Small intestine (tissue), 7 donors: ENCODE measurements around the gene MTSS2. TPM values are rescaled to one million over a fixed set of nuclear protein-coding genes. Genes with fewer than 3 reads are reported as not detected.
A peak's percentile ranks its signal among the peaks of the same experiment; 100 is the strongest.

ENCODE experiments used
- DNase-seq, 2 donors: peaks; one replicate each; pipeline versions ENCODE4 v3.0.0 to v3.0.0-alpha.2; 2013
- FAIRE-seq: peaks from 2 replicates; lab custom pipeline; 2012; peaks lifted over from hg19 to GRCh38; lab: Jason Lieb, UNC
- H3K27ac ChIP-seq, 3 donors: one replicate each; pipeline ENCODE4 v1.5.1; 2013; ENCODE audit warnings: low read length in 2 of 3, mild to moderate bottlenecking in 2 of 3, control low read depth in 1 of 3, inconsistent platforms in 1 of 3, low read depth in 1 of 3, moderate library complexity in 1 of 3
- H3K27me3 ChIP-seq, 3 donors: one replicate each; pipeline ENCODE4 v1.6.1; 2013; ENCODE audit warnings: low read length in 3 of 3, inconsistent platforms in 1 of 3; ENCODE audit not compliant: control insufficient read depth in 3 of 3, insufficient read depth in 3 of 3
- H3K36me3 ChIP-seq, 3 donors: one replicate each; pipeline ENCODE4 v1.6.1; 2013; ENCODE audit warnings: low read length in 3 of 3, inconsistent platforms in 1 of 3, low read depth in 1 of 3, mild to moderate bottlenecking in 1 of 3, moderate library complexity in 1 of 3; ENCODE audit not compliant: control insufficient read depth in 3 of 3, insufficient read depth in 2 of 3
- H3K4me1 ChIP-seq, 3 donors: one replicate each; pipeline ENCODE4 v1.6.1; 2013; ENCODE audit warnings: low read length in 2 of 3, inconsistent platforms in 1 of 3, low read depth in 1 of 3, mild to moderate bottlenecking in 1 of 3, moderate library complexity in 1 of 3; ENCODE audit not compliant: control insufficient read depth in 3 of 3, insufficient read depth in 2 of 3
- H3K4me3 ChIP-seq, 3 donors: one replicate each; pipeline ENCODE4 v1.5.1; 2013; ENCODE audit warnings: low read length in 3 of 3, control low read depth in 1 of 3, inconsistent platforms in 1 of 3, low read depth in 1 of 3, mild to moderate bottlenecking in 1 of 3, moderate library complexity in 1 of 3
- H3K9me3 ChIP-seq, 2 donors: one replicate each; pipeline ENCODE4 v1.6.1; 2013; ENCODE audit warnings: low read depth in 1 of 2, low read length in 1 of 2; ENCODE audit not compliant: control insufficient read depth in 2 of 2, insufficient read depth in 1 of 2
- WGBS, 3 donors: extraction: QIAGEN DNeasy Blood & Tissue Kit; methylation state at CpG; one replicate each; pipeline ENCODE4 v1.1.7; 2013; 5-methylcytosine and 5-hydroxymethylcytosine counted together
- polyA plus RNA-seq, 4 donors: library from polyadenylated mRNA; stranded (reverse) in 3 of 4; unstranded in 1 of 4; fragments of 200-250 nt in 3 of 4; fragments of 120-200 nt in 1 of 4; gene quantifications; one replicate each; pipeline versions ENCODE4 v1.2.1 to v1.2.3, GENCODE V29; 2013
- donor health status: healthy with polysubstance abuse.
- donor health status: control.
- donor health status: control.
- donor health status: Bipolar disorder and iron deficiency.
- donor health status: healthy.

Gene MTSS2
- polyA plus RNA-seq, 4 donors, result 2.9 to 15.2 (median 11.0) TPM

DNA sequence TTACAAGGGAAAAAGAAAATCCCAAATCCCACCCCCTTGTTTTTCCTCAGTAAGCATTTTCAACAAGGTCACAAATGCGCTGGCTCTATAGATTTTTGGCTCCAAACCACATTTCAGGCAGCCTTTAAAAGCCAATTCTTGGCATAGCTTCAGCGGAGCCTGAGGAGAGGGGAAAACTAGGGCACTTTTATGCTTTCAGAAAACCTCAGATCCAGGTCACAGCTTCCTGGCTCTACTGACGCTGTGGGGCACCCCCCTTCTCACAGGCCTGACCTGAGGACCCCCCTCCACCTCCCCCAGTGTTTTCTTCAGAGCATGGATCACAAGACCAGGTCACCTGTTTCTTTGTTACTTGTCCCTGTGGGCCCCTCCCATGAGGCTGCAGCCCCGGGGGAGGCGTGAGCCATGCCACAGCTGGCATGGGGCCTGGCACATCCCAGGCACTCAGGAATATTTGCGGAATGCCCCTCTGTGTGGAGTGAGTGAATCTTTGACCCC, 30.1 kb upstream of the MTSS2 start:
- Histone ChIP-seq H3K4me3 (no peak overlapping the region), H3K4me1 (peaks cover 0 to 19% (median 0%) of the 10 kb centered on the region in 3 donors), H3K36me3 (peaks cover 0 to 56% (median under 1%) of the 10 kb centered on the region in 3 donors), H3K27ac (peak overlapping the region in 2 of 3 donors; percentile 57 to 73), H3K9me3 (peaks cover 0 to 2% of the 10 kb centered on the region in 2 donors), H3K27me3 (no peaks in the 10 kb centered on the region)
- no peak for FAIRE-seq
- 69 to 82% (median 79%) methylated on average over 6 of the region's 6 CpGs for WGBS, 3 donors
- no peak for DNase-seq

- Histone ChIP-seq H3K4me3 (no peak overlapping the region), H3K4me1 (peaks cover 0 to 19% (median 0%) of the 10 kb centered on the region in 3 donors), H3K27me3 (no peaks in the 10 kb centered on the region), H3K9me3 (no peaks in the 10 kb centered on the region), H3K36me3 (peaks cover 0 to 56% (median 0%) of the 10 kb centered on the region in 3 donors), H3K27ac (peak overlapping the region in 2 of 3 donors; percentile 57 to 73)
- no peak for DNase-seq
- 66 to 92% (median 89%) methylated on average over 23 of the region's 23 CpGs for WGBS, 3 donors
- FAIRE-seq, result no peak
These were observed 29.4 kb upstream of the MTSS2 start for GRCh38 chr16:70715055-70715858.

- peak overlapping the region in 2 of 3 donors; percentile 57 to 73 for H3K27ac ChIP-seq
- peaks cover 0 to 57% (median 0%) of the 10 kb centered on the region in 3 donors for H3K36me3 ChIP-seq
- no peaks in the 10 kb centered on the region for H3K9me3 ChIP-seq
- H3K4me1 ChIP-seq, result peaks cover 0 to 19% (median 2%) of the 10 kb centered on the region in 3 donors
- FAIRE-seq, result no peak
- no peak for DNase-seq
- no peak overlapping the region for H3K4me3 ChIP-seq
- H3K27me3 ChIP-seq, result no peaks in the 10 kb centered on the region
- WGBS, 3 donors, result 87 to 96% (median 88%) methylated on average over 10 of the region's 10 CpGs
These were observed 28.8 kb upstream of the MTSS2 start for GRCh38 chr16:70714581-70715054.

DNA sequence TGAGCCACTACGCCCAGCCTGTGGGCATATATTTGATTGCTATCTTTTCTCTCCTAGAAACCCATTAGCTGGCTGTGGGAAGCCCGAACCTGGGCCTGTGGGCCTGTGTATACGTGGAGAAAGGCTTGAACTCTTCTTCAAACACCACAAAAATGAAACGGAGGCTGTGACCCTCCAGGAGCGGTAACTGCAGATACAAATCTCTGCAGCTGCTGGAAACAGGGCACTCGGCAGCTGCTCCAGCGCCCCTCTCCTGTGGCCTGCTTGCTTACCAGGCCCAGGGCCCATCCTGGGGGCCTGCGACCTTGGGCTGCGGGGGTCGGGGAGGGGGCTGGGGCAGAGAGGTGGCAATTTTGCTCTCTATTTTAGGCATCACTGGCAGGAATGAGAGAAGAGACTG, 28.0 kb upstream of the MTSS2 start:
- whole genome bisulfite sequencing, 3 donors, result 89 to 90% (median 90%) methylated on average over 10 of the region's 10 CpGs
- no peak overlapping the region for H3K4me3 ChIP-seq
- no peaks in the 10 kb centered on the region for H3K9me3 ChIP-seq
- H3K27me3 ChIP-seq, result no peaks in the 10 kb centered on the region
- H3K27ac ChIP-seq, result no peak overlapping the region
- DNase-seq (no peak), FAIRE-seq (no peak)
- H3K36me3 ChIP-seq, result peaks cover 0 to 61% (median 0%) of the 10 kb centered on the region in 3 donors
- peaks cover 0 to 19% (median 2%) of the 10 kb centered on the region in 3 donors for H3K4me1 ChIP-seq

DNA sequence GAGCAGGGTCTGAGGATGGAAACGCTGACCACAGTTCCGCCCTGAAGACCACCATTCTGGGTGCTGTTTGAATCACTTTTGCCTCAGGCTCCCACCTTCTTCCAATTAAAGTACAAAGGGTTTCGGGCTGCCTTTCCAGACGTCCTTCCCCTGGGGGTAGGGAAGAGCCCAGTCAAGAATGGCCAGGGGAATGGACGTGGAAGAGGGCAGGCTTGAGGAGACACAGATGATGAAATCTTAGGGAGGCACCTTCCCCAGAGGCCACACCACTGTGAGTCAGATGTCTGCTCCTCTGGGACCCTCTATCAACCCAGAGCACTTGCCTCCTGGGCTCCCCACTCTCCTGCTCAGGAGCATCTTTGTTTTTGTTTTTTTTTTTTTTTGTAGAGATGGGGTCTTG, 27.5 kb upstream of the MTSS2 start:
- H3K9me3 ChIP-seq, result no peaks in the 10 kb centered on the region
- H3K4me1 ChIP-seq, result peaks cover 0 to 19% (median 2%) of the 10 kb centered on the region in 3 donors
- H3K36me3 ChIP-seq, result peaks cover 0 to 62% (median 0%) of the 10 kb centered on the region in 3 donors
- no peak overlapping the region for H3K4me3 ChIP-seq
- FAIRE-seq, result no peak
- WGBS, 3 donors, result 70 to 94% (median 82%) methylated on average over 5 of the region's 5 CpGs
- H3K27me3 ChIP-seq, result no peaks in the 10 kb centered on the region
- DNase-seq, result no peak
- H3K27ac ChIP-seq, result no peak overlapping the region

DNA sequence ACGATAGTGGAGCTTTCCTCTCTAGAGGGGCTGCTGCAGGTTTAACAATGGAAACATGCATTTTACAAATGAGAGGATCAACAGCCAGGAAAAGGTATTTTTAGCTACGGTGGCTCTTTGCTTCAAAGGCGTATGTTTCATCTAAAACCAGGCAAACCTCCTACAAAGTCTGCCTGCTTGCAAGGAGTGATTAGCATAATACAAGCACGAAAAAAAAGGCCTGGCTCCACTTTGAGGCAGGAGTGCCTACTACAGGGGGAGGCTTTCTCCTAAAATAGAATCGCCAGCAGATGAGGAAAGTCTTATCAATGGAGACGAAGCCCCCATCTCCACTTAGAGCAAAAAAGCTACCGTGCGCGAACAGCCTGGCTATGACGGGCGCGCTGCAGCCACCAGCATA, 27.1 kb upstream of the MTSS2 start:
- H3K27me3 ChIP-seq, result no peaks in the 10 kb centered on the region
- peaks cover 0 to 66% (median 0%) of the 10 kb centered on the region in 3 donors for H3K36me3 ChIP-seq
- H3K4me3 ChIP-seq, result no peak overlapping the region
- DNase-seq, result no peak
- WGBS, 3 donors, result 92 to 94% (median 93%) methylated on average over 12 of the region's 12 CpGs
- H3K9me3 ChIP-seq, result no peaks in the 10 kb centered on the region
- H3K27ac ChIP-seq, result no peak overlapping the region
- no peak for FAIRE-seq
- peaks cover 0 to 19% (median 2%) of the 10 kb centered on the region in 3 donors for H3K4me1 ChIP-seq

GRCh38 chr16:70712359-70712758, 26.5 kb upstream of the MTSS2 start:
- no peak for FAIRE-seq
- no peaks in the 10 kb centered on the region for H3K9me3 ChIP-seq
- no peak overlapping the region for H3K4me3 ChIP-seq
- H3K36me3 ChIP-seq, result peaks cover 0 to 69% (median 0%) of the 10 kb centered on the region in 3 donors
- no peak for DNase-seq
- peaks cover 0 to 19% (median 2%) of the 10 kb centered on the region in 3 donors for H3K4me1 ChIP-seq
- H3K27ac ChIP-seq, result no peak overlapping the region
- WGBS, 3 donors, result 92 to 95% (median 93%) methylated on average over 11 of the region's 11 CpGs
- H3K27me3 ChIP-seq, result no peaks in the 10 kb centered on the region

GRCh38 chr16:70711211-70712031, 25.6 kb upstream of the MTSS2 start:
- FAIRE-seq, result no peak
- no peak for DNase-seq
- H3K9me3 ChIP-seq, result no peaks in the 10 kb centered on the region
- H3K27ac ChIP-seq, result no peak overlapping the region
- no peak overlapping the region for H3K4me3 ChIP-seq
- 84 to 94% (median 87%) methylated on average over 14 of the region's 14 CpGs for WGBS, 3 donors
- H3K36me3 ChIP-seq, result peaks cover 0 to 65% (median 0%) of the 10 kb centered on the region in 3 donors
- H3K4me1 ChIP-seq, result peaks cover 0 to 24% (median 2%) of the 10 kb centered on the region in 3 donors
- H3K27me3 ChIP-seq, result no peaks in the 10 kb centered on the region
